Neutrophil (primary cell): ENCODE measurements around the gene ITGB8.

ENCODE experiments used
- H3K27ac ChIP-seq: fragments of 200-600 bp; sonication (generic); 2 replicates; pipeline ENCODE4 v1.5.1; 2016; ENCODE audit warnings: mild to moderate bottlenecking, moderate library complexity
- H3K27me3 ChIP-seq: fragments of 200-600 bp; sonication (generic); 2 replicates; pipeline ENCODE4 v1.6.0; 2016; ENCODE audit warnings: mild to moderate bottlenecking
- H3K36me3 ChIP-seq: fragments of 200-600 bp; sonication (generic); 2 replicates; pipeline ENCODE4 v1.5.1; 2017
- H3K4me1 ChIP-seq, 2 experiments: fragments of 200-600 bp in 1 of 2; sonication (generic) in 1 of 2; 1 replicate in 1 of 2; 2 replicates in 1 of 2; pipeline versions ENCODE4 v1.5.1 to v1.6.1; 2013 to 2016; ENCODE audit warnings: low read depth in 1 of 2, low read length in 1 of 2, mild to moderate bottlenecking in 1 of 2, moderate library complexity in 1 of 2; ENCODE audit not compliant: control insufficient read depth in 1 of 2, insufficient read depth in 1 of 2
- H3K4me3 ChIP-seq, 2 experiments: fragments of 200-600 bp in 1 of 2; sonication (generic) in 1 of 2; 1 replicate in 1 of 2; 2 replicates in 1 of 2; pipeline ENCODE4 v1.5.1; 2013 to 2016; ENCODE audit warnings: low read depth in 1 of 2, low read length in 1 of 2, mild to moderate bottlenecking in 1 of 2, moderate library complexity in 1 of 2
- H3K9me3 ChIP-seq: fragments of 200-600 bp; sonication (generic); 2 replicates; pipeline ENCODE4 v1.5.1; 2016
- CTCF ChIP-seq: fragments of 200-600 bp; sonication (generic); IDR thresholded peaks from 2 replicates; pipeline ENCODE4 v1.5.1; 2016; ENCODE audit warnings: antibody characterized with exemption

The ITGB8 gene

DNA sequence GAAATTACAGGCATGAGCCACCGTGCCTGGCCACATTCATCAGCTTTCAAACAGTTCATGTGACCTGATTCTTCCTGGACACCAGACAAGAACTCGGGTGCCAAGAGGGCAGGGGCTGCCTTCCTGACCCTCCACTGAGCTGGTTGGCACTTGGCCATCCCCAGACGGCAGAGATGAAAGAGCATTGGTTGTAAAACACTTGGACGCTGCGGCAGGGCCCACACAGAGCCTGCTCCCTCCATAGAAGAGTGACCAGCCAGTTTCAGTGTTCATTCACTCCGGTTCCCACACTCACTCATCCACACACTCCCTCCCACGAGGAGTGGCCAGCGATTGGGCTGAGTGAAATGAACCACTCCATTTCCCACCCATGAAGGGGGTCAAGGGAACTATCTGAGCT lies 112.3 kb downstream of the ITGB8 start:
- H3K4me1 ChIP-seq: peaks cover 0 to 7% of the 10 kb centered on the region in 2 experiments
- H3K9me3 ChIP-seq: no peaks in the 10 kb centered on the region
- TF ChIP-seq CTCF: no peak
- no peak overlapping the region for H3K27ac ChIP-seq
- H3K27me3 ChIP-seq: no peaks in the 10 kb centered on the region
- no peak overlapping the region for H3K4me3 ChIP-seq
- no peaks in the 10 kb centered on the region for H3K36me3 ChIP-seq

DNA sequence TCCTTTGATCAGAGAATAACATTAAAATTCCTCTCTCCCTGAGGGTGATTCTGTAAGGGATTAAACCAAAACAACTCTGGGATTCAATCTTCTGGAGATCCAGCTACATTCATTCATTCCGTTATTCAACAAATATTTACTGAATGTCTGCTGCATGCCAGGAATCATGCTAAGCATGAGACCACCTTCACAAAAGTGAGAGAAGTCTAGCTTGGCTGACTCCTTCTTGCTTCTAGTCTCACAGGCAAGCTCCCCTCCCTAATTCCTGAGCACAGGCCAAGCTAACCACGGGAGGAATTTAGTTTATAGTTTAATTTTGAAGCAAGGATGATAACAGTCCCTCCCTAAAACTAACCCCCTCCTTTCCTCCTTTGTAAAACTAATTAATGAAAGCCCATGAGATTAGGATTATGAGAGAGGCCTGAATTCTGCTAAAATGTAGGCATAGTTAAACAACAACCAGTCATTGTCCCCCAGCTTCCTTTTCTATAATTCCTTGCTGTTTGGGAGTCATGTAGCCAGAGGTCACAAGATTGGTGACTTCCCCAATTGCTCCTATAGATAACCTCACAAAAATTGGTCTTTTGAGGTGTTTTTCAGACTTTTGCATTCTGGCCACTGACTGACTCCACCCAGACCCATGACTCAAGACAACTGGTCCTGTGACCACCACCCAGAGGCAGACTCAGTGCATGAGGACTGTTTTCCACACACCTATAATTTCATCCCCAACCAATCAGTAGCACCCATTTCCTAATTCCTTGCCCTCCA lies 113.5 kb downstream of the ITGB8 start:
- no peak for TF ChIP-seq CTCF
- Histone ChIP-seq H3K9me3 (no peaks in the 10 kb centered on the region), H3K27me3 (no peaks in the 10 kb centered on the region), H3K4me1 (peaks cover 0 to 3% of the 10 kb centered on the region in 2 experiments), H3K36me3 (no peaks in the 10 kb centered on the region), H3K27ac (no peak overlapping the region), H3K4me3 (no peak overlapping the region)

DNA sequence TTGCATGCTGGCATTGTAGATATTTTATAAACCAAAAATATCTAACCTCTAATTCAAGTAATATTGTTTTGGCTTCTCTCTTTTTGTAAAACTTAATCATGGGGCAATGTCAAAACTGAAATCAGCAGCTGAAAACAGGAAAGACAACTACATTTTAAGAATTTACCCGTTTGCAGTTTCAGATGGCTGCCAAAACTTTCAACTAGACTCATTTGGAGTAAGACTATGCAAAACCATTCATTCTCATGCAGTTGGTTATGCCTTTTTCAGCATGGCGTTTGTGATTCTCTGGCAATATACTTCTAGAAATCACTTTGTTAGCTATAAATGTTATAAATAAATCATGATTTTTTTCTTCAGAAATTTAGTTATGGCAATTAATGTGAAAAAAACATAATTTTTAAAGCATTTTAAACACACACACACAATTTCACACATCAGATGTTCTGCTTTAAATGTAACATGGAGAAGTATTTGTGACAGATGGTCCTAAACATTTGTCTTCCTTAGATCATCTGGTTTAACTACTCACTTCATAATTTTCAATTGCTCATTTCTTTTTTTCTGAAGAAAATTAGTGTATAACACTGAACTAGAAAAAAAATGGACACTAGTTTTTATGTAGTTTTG lies 116.4 kb downstream of the ITGB8 start:
- Histone ChIP-seq H3K4me1 (peaks cover 12 to 26% of the 10 kb centered on the region in 2 experiments), H3K9me3 (no peaks in the 10 kb centered on the region), H3K36me3 (no peaks in the 10 kb centered on the region), H3K27me3 (no peaks in the 10 kb centered on the region), H3K27ac (no peak overlapping the region), H3K4me3 (no peak overlapping the region)
- TF ChIP-seq CTCF: no peak

- no peaks in the 10 kb centered on the region for H3K27me3 ChIP-seq
- no peak for TF ChIP-seq CTCF
- H3K27ac ChIP-seq: no peak overlapping the region
- no peak overlapping the region for H3K4me3 ChIP-seq
- H3K36me3 ChIP-seq: no peaks in the 10 kb centered on the region
- no peaks in the 10 kb centered on the region for H3K9me3 ChIP-seq
- H3K4me1 ChIP-seq: peaks cover 12 to 26% of the 10 kb centered on the region in 2 experiments
These were observed 118.5 kb downstream of the ITGB8 start for GRCh38 chr7:20449176-20449575.

- no peaks in the 10 kb centered on the region for H3K36me3 ChIP-seq
- H3K9me3 ChIP-seq: no peaks in the 10 kb centered on the region
- H3K4me3 ChIP-seq: peak overlapping the region in 1 of 2 experiments; percentile 12
- TF ChIP-seq CTCF: no peak
- peaks cover 12 to 26% of the 10 kb centered on the region in 2 experiments for H3K4me1 ChIP-seq
- H3K27ac ChIP-seq: peak overlapping the region; percentile 77
- H3K27me3 ChIP-seq: no peaks in the 10 kb centered on the region
These were observed 119.8 kb downstream of the ITGB8 start for GRCh38 chr7:20450536-20450935.
